GM18502 (cell line): ENCODE results near the gene COX14.
"Not testable (repeated sequence)": the region's sequence is repeated elsewhere in the genome, so short reads cannot be mapped to it uniquely, and the experiment has no call there.

Source experiments
- ATAC-seq: cut with Tn5 transposase; IDR thresholded peaks from one replicate; pipeline ENCODE4 v1.9.1; 2021; ENCODE audit warnings: mild to moderate bottlenecking; ENCODE audit not compliant: unreplicated experiment, poor library complexity

The COX14 gene

GRCh38 chr12:50151047-50151687 lies 39.1 kb downstream of the COX14 start:
- ATAC-seq: no peak

DNA sequence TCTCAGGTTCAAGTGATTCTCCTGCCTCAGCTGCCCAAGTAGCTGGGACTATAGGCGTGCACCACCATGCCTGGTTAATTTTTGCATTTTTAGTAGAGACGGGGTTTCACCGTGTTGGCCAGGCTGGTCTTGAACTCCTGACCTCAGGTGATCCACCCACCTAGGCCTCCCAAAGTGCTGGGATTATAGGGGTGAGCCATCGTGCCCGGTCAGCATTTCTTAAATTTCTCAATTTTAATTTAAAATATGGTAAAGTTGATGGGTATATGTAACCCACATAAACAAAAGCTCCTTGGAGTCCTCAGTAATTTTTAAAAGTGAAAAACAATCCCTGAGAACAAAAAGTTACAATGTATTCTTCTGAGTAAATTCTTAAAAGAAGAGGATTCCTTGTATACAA lies 42.9 kb downstream of the COX14 start:
- ATAC-seq: not testable (repeated sequence)

DNA sequence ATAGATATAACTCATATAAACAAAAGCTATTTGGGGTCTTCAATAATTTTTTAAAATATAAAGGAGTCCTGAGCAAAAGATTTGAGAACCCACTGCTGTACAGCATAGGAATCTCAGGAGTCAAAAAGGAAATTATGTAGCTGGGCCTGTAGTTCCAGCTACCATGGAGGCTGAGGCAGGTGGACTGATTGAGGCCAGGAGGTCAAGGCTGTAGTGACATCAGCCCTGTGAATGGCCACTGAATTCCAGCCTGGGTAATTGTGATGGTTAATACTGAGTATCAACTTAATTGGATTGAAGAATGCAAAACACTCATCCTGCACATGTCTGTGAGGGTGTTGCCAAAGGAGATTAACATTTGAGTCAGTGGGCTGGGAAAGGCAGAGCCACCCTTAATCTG lies 44.6 kb downstream of the COX14 start:
- ATAC-seq: no peak

- ATAC-seq: no peak
These were observed 45.2 kb downstream of the COX14 start for GRCh38 chr12:50157259-50157658.

- ATAC-seq: no peak
These were observed 48.6 kb downstream of the COX14 start for GRCh38 chr12:50160643-50161042.

- no peak for ATAC-seq
These were observed 50.2 kb downstream of the COX14 start for GRCh38 chr12:50162230-50162629.

DNA sequence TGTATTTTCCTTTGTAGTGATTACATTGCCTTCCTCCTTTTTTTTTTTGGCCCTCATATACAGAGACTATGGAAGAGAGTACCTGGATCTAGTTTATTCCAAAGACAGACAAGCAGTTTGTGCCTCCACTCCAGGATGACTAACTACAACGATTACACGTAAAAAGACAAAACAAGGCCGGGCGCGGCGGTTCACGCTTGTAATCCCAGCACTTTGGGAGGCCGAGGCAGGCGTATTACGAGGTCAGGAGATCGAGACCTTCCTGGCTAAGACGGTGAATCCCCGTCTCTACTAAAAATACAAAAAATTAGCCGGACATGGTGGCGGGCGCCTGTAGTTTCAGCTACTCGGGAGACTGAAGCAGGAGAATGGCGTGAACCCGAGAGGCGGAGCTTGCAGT lies 52.9 kb downstream of the COX14 start:
- ATAC-seq: no peak

DNA sequence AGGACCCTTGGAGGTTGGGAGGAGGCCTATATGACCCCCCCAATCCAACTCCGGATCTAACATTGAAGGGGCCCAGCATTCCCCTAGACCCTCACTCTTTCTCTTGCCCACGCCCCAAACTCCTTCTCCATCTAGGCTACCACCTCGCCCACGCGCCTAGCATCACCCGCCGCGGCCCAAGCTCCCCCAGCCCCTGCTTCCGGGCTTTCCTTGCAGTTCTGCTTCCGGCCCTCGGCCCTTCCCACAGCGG lies 54.7 kb downstream of the COX14 start:
- ATAC-seq: peak; percentile 42

DNA sequence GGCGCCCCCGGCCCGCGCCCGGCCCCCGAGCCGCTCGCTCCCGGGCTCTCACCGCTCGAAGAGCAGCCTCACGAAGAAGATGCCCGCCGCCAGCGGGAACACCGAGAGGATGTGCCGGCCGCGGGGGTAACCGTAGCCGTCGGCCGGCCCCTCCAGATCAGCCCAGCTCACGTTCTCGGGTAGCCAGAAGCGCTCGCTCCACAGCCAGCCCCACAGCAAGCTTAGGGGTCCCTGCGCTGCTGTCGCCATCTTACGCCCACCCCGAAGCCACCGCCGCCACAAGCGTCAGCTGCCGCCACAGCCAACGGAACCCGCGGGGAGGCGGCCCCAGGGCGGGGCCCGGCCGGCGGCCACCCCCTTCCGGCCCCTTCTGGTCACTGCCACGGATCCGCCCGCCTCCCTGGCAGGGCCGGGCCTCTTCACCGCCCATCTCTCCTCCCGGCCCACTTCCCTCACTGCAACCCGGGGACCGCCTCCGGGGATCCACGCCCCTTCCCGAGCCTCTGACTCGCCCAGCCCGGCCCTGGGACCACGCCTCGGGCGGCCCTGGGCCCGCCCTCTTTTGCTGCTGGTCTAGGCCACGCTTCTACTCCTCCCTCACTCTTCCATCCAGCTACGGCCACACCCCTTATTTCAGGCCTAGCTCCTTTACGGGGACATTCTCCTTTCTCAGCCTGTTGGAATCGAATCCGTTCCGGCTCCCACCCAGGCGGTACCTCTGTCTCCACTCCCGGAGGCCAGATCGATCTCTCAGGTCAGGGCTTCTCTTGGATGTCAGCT lies 55.2 kb downstream of the COX14 start, which contains the start of gene CERS5:
Gene CERS5 (minus strand): TSS at position 321 of the 780 bp plus-strand sequence. CDS start 72 bp downstream, at position 249.
- ATAC-seq: peak; percentile 97
